ENCODE results near the gene NANOGP8. TPM values are rescaled to one million over a fixed set of nuclear protein-coding genes. Genes with fewer than 3 reads are reported as not detected.

NANOGP8 gene
- total RNA-seq, 1 experiment from 2014 or later, result not detected

DNA sequence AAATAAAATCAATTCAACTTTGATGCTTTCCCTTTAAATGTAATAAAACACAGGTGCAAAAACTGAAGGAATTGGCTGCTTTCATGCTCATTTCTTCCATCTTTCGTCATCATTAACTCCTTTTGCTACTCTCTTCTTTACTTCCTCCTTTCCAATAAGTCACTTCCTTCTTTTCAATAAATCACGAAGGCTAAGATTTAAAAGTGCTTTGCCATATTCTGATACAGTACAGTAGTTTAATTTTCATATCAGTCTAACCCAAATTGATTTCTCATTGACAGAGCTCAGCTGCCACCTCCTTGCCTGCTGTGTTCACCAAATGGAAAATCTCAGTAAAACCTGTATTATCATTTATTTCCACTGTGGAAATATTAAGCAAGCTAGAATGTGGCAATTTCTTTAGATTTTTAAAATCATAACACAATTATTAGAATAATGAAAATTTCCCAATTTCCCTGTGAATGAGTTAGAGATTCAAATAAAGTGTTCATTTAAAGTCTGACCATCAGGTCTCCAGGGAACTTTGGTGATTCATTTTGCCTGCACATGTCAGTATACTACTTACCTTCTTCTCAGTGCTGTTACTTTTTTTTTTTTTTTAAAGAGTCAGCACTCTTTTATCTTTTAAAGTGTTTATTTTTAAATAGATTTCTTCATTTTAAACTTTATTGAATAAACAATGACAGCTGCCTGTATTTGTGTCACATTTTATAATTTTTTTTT lies 41.6 kb downstream of the NANOGP8 start:
- Mint-ChIP-seq H3K9me3 (ENCODE audit: unreplicated experiment) (no peaks in the 10 kb centered on the region), H3K4me1 (ENCODE audit: low read depth, unreplicated experiment) (peaks cover 6% of the 10 kb centered on the region), H3K4me3 (ENCODE audit: unreplicated experiment) (no peak overlapping the region), H3K36me3 (ENCODE audit: insufficient read depth, unreplicated experiment) (no peaks in the 10 kb centered on the region), H3K27me3 (ENCODE audit: insufficient read depth, unreplicated experiment) (no peaks in the 10 kb centered on the region), H3K27ac (ENCODE audit: unreplicated experiment) (no peak overlapping the region)
- Histone ChIP-seq H3K36me3 (ENCODE audit: control insufficient read depth, insufficient read depth, low read length) (no peaks in the 10 kb centered on the region), H3K9me3 (no peaks in the 10 kb centered on the region), H3K27me3 (replicated peaks; ENCODE audit: control insufficient read depth, insufficient read depth, low read length) (no peaks in the 10 kb centered on the region), H3K4me1 (no peaks in the 10 kb centered on the region), H3K4me3 (ENCODE audit: low read depth, low read length) (no peak overlapping the region)
- BruUV-seq (replicated peaks), result no TSS peak
- ChIA-PET POLR2A (no interaction called here), CTCF (no interaction called here)
- no peak for DNase-seq
- TF ChIP-seq CTCF (IDR thresholded peaks at IDR 0.05; ENCODE audit: insufficient read depth in 1 of 2, low read depth in 1 of 2, low read length in 1 of 2, severe bottlenecking in 1 of 2, unreplicated experiment in 1 of 2), result no peak
- intact Hi-C loops (cut with micrococcal nuclease; ENCODE audit: unreplicated experiment), result no loop called here

DNA sequence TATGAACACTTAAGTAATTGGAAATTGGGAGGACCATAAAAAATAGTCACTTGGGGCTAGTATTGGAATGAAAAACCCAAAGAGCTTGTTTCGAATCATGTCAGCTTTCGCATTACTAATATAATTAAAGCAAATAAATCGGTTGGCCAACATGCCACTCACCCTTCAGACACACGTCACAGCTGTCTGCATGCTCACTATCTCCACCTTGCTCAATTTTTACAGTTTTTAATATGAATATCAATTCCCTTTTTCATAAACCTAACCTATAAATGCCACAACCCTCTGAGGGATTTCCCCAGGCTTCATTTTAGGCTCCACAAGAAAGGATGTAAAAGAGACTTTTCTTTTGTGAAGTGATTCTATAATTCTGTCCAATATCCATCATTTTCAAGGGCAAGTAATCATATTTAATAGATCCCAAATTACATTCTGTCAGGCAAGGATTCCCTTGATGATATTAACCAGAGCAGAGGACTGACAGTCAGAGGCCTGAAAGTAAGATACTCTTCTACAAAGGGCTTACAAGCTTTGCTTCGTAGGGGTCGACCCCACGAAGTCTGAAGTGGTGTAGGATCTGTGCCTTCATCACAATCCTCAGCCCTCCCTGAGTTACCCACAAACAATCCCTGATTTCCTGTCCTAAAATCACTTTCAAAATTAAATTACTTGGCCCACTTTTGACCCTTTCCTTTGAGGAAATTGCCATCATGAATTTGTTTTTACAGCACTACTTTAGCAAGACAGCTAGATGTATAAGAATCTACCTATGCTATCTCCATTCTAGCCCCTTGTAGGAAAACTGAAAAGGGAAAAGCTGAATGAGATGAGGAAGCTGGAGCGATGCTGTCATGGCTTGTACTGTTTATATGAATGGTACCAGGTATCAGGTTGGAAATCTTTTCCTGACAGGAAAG lies 44.5 kb downstream of the NANOGP8 start:
- no peaks in the 10 kb centered on the region for H3K9me3 ChIP-seq
- H3K27me3 Mint-ChIP-seq (ENCODE audit: insufficient read depth, unreplicated experiment), result no peaks in the 10 kb centered on the region
- no peaks in the 10 kb centered on the region for H3K9me3 Mint-ChIP-seq (ENCODE audit: unreplicated experiment)
- H3K4me1 Mint-ChIP-seq (ENCODE audit: low read depth, unreplicated experiment), result peaks cover 6% of the 10 kb centered on the region
- no peaks in the 10 kb centered on the region for H3K4me1 ChIP-seq
- no peak for DNase-seq
- no peak overlapping the region for H3K4me3 ChIP-seq (ENCODE audit: low read depth, low read length)
- no TSS peak for BruUV-seq (replicated peaks)
- H3K4me3 Mint-ChIP-seq (ENCODE audit: unreplicated experiment), result no peak overlapping the region
- H3K27me3 ChIP-seq (replicated peaks; ENCODE audit: control insufficient read depth, insufficient read depth, low read length), result no peaks in the 10 kb centered on the region
- no peak overlapping the region for H3K27ac Mint-ChIP-seq (ENCODE audit: unreplicated experiment)
- ChIA-PET CTCF (interaction anchor here (0.5 kb wide), 1 partner anchor 9 kb away, joined by 7 read pairs; no protein-coding TSS in a partner anchor), POLR2A (no interaction called here)
- intact Hi-C loops (cut with micrococcal nuclease; ENCODE audit: unreplicated experiment), result no loop called here
- no peaks in the 10 kb centered on the region for H3K36me3 ChIP-seq (ENCODE audit: control insufficient read depth, insufficient read depth, low read length)
- TF ChIP-seq CTCF (IDR thresholded peaks at IDR 0.05; ENCODE audit: insufficient read depth in 1 of 2, low read depth in 1 of 2, low read length in 1 of 2, severe bottlenecking in 1 of 2, unreplicated experiment in 1 of 2), result no peak
- no peaks in the 10 kb centered on the region for H3K36me3 Mint-ChIP-seq (ENCODE audit: insufficient read depth, unreplicated experiment)

- H3K4me3 Mint-ChIP-seq (ENCODE audit: unreplicated experiment), result no peak overlapping the region
- H3K4me3 ChIP-seq (ENCODE audit: low read depth, low read length), result no peak overlapping the region
- no peaks in the 10 kb centered on the region for H3K4me1 ChIP-seq
- no TSS peak for BruUV-seq (replicated peaks)
- CTCF ChIA-PET, result no interaction called here
- no peak overlapping the region for H3K27ac Mint-ChIP-seq (ENCODE audit: unreplicated experiment)
- no peaks in the 10 kb centered on the region for H3K27me3 ChIP-seq (replicated peaks; ENCODE audit: control insufficient read depth, insufficient read depth, low read length)
- H3K4me1 Mint-ChIP-seq (ENCODE audit: low read depth, unreplicated experiment), result peaks cover 6% of the 10 kb centered on the region
- H3K36me3 ChIP-seq (ENCODE audit: control insufficient read depth, insufficient read depth, low read length), result no peaks in the 10 kb centered on the region
- intact Hi-C loops (cut with micrococcal nuclease; ENCODE audit: unreplicated experiment), result no loop called here
- no peak for DNase-seq
- H3K27me3 Mint-ChIP-seq (ENCODE audit: insufficient read depth, unreplicated experiment), result no peaks in the 10 kb centered on the region
- H3K36me3 Mint-ChIP-seq (ENCODE audit: insufficient read depth, unreplicated experiment), result no peaks in the 10 kb centered on the region
- H3K9me3 ChIP-seq, result no peaks in the 10 kb centered on the region
- H3K9me3 Mint-ChIP-seq (ENCODE audit: unreplicated experiment), result no peaks in the 10 kb centered on the region
- POLR2A ChIA-PET, result no interaction called here
- TF ChIP-seq CTCF (IDR thresholded peaks at IDR 0.05; ENCODE audit: insufficient read depth in 1 of 2, low read depth in 1 of 2, low read length in 1 of 2, severe bottlenecking in 1 of 2, unreplicated experiment in 1 of 2), result no peak
Observed at GRCh38 chr15:35038626-35039451, 46.3 kb downstream of the NANOGP8 start.
